GM12874 (cell line): Measurements from ENCODE around the gene EPS8.

Experiments
- CTCF ChIP-seq: IDR thresholded peaks from 2 replicates; pipeline ENCODE4 v1.5.1; 2011; ENCODE audit warnings: low read depth, mild to moderate bottlenecking, control low read depth, low read length, moderate library complexity; ENCODE audit not compliant: insufficient read depth

Gene EPS8

GRCh38 chr12:15808652-15809051 is 19.5 kb upstream of the EPS8 start:
- no peak for TF ChIP-seq CTCF

DNA sequence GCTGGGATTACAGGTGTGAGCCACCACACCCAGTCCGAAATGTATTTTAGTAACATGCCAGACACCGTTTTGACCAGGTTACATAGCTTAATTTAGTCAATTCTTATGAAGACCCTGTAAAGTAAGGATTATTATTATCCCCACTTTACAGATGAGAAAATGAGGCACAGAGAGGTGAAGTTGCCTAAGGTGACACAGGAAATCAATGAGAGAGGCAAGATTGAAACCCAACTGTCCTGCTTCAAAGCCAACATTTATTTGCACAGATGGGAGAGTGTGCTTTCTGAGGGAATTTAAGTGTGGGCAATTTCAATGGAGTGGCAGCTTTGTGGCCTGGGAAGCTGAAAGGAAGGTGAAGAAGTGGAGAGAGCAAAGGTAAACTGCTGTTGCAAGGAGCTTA is 19.1 kb upstream of the EPS8 start:
- no peak for TF ChIP-seq CTCF

DNA sequence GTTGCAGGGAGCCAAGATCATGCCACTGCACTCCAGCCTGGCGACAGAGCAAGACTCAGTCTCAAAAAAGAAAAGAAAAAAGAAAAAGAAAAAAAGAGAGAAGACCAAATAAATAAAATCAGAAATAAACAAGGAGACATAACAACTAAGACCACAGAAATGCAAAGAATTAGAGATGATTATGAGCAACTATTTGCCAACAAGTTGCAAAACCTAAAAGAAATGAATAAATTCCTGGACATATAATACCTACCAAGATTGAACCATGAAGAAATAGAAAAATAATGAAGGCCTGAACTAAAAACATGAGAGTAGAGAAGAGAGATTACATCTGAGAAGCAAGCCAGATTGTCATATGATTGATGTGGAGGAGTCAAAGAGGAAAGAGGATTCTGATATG is 17.6 kb upstream of the EPS8 start:
- TF ChIP-seq CTCF = no peak

GRCh38 chr12:15801770-15802744 is 12.9 kb upstream of the EPS8 start:
- no peak for TF ChIP-seq CTCF

GRCh38 chr12:15800278-15800677 is 11.1 kb upstream of the EPS8 start:
- no peak for TF ChIP-seq CTCF

DNA sequence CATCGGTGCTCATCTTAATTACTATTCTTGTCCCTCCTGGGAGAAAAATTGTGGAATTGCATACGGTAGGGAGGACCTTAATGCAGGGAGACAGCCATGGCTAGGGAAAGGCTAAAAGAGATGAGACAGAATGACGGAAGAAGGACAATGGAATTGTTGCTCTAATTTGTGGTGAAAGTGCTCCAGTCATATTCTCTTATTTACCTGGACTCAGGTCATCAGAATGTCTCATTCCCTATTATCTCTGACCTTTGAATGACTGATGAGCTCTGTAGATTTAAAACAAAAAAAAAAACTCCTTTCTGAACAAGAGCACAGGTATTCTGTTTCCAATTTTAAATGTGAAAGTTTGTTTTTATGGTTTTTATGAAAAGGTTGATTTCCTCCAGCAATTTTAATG is 8.6 kb upstream of the EPS8 start:
- no peak for TF ChIP-seq CTCF

DNA sequence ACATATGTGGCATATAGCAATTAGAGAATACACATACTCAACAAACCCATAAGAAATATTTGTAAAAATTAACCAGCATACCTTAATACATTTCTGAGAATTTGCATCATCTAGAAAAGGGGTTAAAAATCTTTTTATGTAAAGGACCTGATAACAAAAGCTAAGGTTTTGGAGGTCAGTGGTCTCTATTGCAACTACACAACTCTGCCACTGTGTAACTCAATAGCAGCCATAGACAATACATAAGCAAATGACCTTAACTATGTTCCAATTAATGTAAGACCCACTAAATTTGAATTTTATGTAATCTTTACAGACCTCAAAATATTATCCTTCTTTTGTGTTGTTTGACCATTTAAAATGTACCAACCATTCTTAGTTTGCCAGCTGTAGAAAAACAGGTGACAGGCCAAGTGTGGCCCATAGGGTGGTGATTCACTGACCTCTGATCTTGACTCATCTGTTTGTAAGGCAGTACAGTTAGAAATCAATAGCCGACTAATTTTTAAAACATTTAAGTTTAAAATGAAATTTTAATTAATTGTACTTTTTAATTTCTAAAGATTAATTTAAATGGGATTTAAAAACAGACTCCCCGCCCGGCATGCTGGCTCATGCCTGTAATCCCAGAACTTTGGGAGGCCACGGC is 7.4 kb upstream of the EPS8 start:
- TF ChIP-seq CTCF = no peak
